Right renal cortex interstitium (tissue), 3 donors: ENCODE measurements around the gene USB1. TPM values are rescaled to one million over a fixed set of nuclear protein-coding genes. Genes with fewer than 3 reads are reported as not detected.

Source experiments
- DNase-seq, 3 donors: peaks; one replicate each; pipeline ENCODE4 v3.0.0-alpha.2; 2013; ENCODE audit warnings: low read depth in 3 of 3, low spot score in 2 of 3
- polyA plus RNA-seq, 3 donors: library from polyadenylated mRNA; unstranded; fragments of 120-200 nt; gene quantifications; one replicate each; pipeline ENCODE4 v1.2.1, GENCODE V29; 2013; ENCODE audit not compliant: insufficient read length in 3 of 3

USB1 gene
- polyA plus RNA-seq, 3 donors = 20.9 to 22.3 (median 21.0) TPM

- DNase-seq = no peak
Observed at GRCh38 chr16:58045096-58045495, 43.9 kb downstream of the USB1 start.

DNA sequence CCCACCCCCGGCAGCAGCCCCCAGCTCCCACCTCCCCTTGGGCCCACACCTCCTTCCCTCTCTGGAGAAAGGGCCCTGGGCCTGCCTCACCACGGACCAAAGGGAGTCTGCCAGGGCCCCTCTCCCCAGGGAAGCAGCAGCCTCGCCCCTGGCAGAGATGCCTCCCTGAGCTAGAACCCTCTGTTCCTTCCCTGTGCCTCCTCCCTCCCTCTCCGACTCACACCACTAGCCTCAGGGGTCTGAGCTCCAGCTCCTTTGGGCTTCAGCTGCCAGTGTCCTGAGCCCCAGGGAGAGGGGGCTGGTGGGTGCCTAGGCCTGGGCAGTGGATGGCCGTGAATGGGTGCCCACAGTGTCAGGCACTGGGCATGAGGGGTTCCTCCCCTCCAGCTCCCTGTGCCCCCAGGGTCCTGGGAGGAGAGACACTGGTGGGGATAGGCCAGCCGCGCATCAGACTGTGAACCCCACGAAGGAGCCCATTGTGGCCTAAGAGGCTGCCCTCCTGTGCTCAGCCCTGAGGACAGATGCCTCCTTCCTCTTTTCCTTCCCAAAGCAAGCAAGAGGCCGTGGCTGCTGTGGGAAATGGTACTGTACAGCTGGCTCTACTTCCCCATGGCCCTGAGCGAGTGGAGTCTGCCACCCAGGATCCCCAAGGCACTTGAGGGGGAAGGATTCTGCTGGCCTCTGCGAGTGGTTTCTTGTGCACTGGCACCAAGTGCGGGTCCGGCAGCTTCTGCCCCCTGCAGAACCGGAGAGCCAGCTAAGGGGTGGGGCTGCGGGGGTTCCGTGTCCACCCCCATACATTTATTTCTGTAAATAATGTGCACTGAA is 45.1 kb downstream of the USB1 start:
- DNase-seq = no peak

- no peak for DNase-seq
Observed at GRCh38 chr16:58046936-58047335, 45.7 kb downstream of the USB1 start.

GRCh38 chr16:58047557-58048348 is 46.5 kb downstream of the USB1 start:
- no peak for DNase-seq

DNA sequence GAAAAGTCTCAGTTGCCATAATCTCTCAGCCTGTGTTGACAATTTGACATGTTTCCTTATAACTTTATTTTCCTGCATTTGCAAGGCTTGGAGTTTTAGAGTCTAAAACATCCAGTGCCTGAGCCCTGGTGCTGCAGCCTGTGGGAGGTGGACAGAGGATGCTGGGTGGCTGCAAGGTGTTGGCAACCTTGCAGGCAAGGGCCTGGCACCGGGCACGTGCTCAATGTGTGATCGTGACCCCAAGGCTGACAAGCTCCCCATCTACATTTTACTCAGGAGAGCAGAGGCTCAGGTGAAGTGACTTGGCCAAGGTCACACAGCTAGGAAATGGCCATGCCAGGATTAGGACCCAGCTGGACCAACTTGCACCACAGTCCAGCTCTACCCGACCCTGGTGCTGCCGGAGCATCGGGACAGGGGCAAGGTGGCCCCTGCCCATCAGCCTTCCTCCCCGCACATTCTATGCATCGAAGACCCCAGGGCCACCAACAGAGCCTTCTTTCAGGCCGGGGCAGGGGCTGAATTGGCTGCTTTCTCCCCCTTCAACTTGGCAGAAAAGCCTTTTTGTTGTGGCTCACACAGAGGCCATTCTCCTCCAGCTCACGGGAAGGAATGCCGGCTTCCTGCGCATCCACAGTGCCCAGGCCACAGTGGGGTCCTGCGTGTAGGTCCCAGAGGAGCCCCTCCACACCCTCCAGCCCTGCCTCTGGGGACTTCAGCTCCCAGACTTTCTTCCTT is 47.5 kb downstream of the USB1 start:
- no peak for DNase-seq

DNA sequence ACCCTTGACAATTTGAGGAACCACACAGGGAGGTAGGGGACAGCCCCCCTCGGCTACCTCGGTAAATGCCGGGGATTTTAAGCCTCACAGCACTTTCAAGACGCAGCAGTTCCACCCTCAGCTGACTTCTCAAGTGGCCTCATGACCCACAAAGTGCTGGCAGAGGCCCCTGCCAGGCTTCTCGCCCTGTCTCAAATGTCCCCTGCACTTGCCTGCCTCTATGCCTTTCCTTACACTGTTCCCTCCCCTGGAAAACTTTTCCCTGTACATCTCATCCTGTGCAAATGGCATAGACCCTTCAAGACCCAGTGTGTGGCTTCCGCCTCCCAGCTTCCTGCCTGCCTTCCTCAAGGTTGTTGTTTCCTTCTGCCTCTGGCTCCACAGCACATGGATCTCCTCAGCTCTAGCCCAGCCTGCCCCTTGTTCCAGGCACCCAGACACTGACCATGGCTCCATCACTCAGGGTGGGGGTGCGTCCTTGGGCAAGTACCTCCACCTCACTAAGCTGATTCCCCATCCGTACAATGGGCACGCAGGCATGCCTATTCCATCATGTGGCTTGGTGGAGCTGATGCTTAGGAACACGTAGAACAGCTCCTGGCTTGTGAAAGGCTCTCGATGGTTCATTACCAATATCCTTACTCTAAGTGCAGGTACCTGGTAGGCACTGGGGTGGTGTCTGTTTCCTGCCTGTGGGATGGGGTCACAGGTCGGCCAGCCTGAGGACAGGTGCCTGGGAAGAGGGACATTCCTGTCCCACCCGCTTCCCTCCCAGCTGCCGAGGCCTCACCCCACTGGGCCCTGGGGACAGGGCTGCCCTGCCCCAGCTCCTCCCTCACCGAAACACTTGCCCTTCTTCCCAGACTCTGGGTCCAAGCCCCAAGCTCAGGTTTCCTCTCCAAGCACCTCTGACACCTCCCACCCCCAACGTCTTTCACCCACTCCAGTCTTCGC is 48.3 kb downstream of the USB1 start:
- DNase-seq = no peak

DNA sequence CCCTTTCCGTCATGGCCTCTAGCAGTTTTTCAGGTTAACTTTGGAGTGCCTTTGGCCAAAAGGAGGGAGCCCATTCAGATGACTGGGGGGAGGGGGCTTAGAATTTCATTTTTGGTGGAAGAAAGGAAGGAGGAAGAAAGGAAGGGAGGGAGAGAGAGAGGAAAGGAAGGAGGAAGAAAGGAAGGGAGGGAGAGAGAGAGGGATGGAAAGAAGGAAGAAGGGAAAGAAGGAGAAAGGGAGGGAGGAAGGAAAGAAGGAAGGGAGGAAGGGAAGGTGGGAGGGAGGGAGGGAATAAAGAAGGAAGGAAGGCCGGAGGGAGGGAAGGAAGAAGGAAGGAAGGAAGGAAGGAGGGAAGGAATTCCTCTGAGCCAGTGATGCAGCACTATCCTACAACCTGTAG is 50.1 kb downstream of the USB1 start:
- no peak for DNase-seq

- DNase-seq = no peak
Observed at GRCh38 chr16:58051821-58052603, 50.8 kb downstream of the USB1 start.

- DNase-seq = no peak
Observed at GRCh38 chr16:58053682-58054005, 52.4 kb downstream of the USB1 start.

DNA sequence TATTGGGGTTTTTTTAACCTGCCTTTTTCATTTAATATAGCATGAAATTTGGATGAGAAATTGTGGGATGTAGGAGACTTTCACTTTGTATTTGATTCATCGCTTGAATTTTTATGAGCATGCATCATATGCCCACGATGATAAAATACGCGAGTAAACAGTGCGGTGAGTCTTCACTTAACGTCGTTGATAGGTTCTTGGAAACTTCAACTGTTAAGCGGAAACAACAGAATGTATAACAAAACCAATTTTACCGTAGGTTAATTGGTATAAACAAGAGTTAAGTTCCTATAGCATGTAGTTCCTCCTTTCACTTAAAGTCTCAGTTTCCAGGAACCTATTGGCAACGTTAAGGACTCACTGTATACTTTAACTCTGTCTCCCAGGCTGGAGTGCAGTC is 53.1 kb downstream of the USB1 start:
- no peak for DNase-seq

DNA sequence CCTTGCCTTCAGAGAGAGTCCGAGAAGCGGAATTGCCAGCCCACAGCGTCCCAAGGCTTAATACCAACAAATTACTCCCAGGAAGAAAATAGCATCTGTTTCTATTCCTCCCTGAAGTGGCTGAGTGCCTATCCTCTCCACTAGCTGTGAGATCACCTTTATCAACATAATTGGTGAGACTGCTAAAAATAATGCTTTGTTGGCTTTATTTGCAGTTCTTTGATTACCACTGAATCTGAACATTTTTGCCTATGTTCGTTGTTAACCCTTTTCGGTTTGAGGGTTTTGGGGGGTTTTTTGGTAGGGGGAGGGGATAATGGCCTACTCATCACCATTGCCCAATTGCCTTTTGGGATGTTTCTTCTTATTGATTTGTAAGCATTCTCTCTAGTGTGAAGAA is 55.4 kb downstream of the USB1 start:
- DNase-seq = no peak

DNA sequence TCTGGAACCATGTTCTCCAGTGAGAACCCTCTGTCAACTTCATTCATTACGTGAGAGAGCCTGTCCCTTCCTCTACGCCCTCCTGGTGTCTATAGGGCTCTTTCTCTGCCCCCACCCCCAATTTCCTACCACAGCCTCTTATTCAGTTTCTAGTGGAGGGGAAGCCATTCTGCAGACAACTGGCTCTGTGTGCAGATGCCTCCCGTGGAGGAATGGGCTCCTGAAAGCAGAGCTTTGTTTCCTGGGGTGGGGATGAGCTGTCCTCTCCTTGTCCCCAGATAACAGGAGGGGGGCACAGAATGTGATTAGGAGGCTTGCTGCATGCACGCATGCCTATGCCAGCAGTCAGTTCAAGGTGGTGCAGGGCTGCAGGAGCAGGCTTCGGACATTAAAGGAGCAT is 55.9 kb downstream of the USB1 start:
- DNase-seq = no peak

GRCh38 chr16:58057784-58058183 is 56.6 kb downstream of the USB1 start:
- DNase-seq = no peak

DNA sequence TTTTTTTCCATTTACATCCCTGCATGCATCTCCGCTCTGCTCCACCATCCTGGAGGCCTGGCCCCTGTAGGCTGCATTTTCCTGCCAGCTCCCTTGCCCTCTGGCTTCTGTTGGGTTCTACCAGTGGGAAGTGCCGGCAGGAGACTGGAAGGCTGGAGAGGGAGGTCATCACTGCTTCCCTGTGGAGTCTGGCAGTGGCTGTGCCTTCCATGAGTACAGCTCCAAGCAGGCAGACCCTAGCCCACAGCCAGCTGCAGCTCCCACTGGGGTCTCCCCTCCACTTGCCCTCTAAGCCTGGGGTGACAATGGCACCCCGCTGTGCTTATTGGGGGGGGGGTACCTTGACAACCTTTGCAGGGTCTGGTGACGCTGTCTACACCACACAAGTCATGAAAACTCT is 61.6 kb downstream of the USB1 start:
- DNase-seq = no peak

GRCh38 chr16:58063377-58064076 is 62.3 kb downstream of the USB1 start:
- no peak for DNase-seq

GRCh38 chr16:58070585-58070984 is 69.4 kb downstream of the USB1 start:
- no peak for DNase-seq
